ENCODE data around the gene NUDT6.

The NUDT6 gene

GRCh38 chr4:122914292-122914904 lies 8.0 kb downstream of the NUDT6 start:
- peak; percentile 20 for DNase-seq (ENCODE audit: low spot score)

- DNase-seq (ENCODE audit: low spot score): no peak
Measured at GRCh38 chr4:122912810-122913575, 9.4 kb downstream of the NUDT6 start.

GRCh38 chr4:122911588-122911987 lies 10.8 kb downstream of the NUDT6 start:
- DNase-seq (ENCODE audit: low spot score): no peak

- no peak for DNase-seq (ENCODE audit: low spot score)
Measured at GRCh38 chr4:122909683-122910082, 12.7 kb downstream of the NUDT6 start.

GRCh38 chr4:122908223-122908622 lies 14.2 kb downstream of the NUDT6 start:
- DNase-seq (ENCODE audit: low spot score): no peak

GRCh38 chr4:122906859-122907305 lies 15.5 kb downstream of the NUDT6 start:
- DNase-seq (ENCODE audit: low spot score): no peak

GRCh38 chr4:122903766-122904288 lies 18.6 kb downstream of the NUDT6 start:
- no peak for DNase-seq (ENCODE audit: low spot score)

- DNase-seq (ENCODE audit: low spot score): no peak
Measured at GRCh38 chr4:122901247-122902010, 21.0 kb downstream of the NUDT6 start.

- no peak for DNase-seq (ENCODE audit: low spot score)
Measured at GRCh38 chr4:122900314-122900713, 22.1 kb downstream of the NUDT6 start.

- DNase-seq (ENCODE audit: low spot score): no peak
Measured at GRCh38 chr4:122899682-122900081, 22.7 kb downstream of the NUDT6 start.

- no peak for DNase-seq (ENCODE audit: low spot score)
Measured at GRCh38 chr4:122898370-122899150, 23.8 kb downstream of the NUDT6 start.

GRCh38 chr4:122896270-122896669 lies 26.1 kb downstream of the NUDT6 start:
- no peak for DNase-seq (ENCODE audit: low spot score)

- DNase-seq (ENCODE audit: low spot score): no peak
Measured at GRCh38 chr4:122895336-122895995, 26.9 kb downstream of the NUDT6 start.

- no peak for DNase-seq (ENCODE audit: low spot score)
Measured at GRCh38 chr4:122894827-122895226, 27.6 kb downstream of the NUDT6 start.

GRCh38 chr4:122890147-122890795 lies 32.1 kb downstream of the NUDT6 start:
- no peak for DNase-seq (ENCODE audit: low spot score)

GRCh38 chr4:122889726-122890125 lies 32.7 kb downstream of the NUDT6 start:
- DNase-seq (ENCODE audit: low spot score): no peak

GRCh38 chr4:122884499-122884898 lies 37.9 kb downstream of the NUDT6 start:
- no peak for DNase-seq (ENCODE audit: low spot score)

- no peak for DNase-seq (ENCODE audit: low spot score)
Measured at GRCh38 chr4:122882857-122883735, 39.3 kb downstream of the NUDT6 start.

- DNase-seq (ENCODE audit: low spot score): no peak
Measured at GRCh38 chr4:122879001-122879400, 43.4 kb downstream of the NUDT6 start.

GRCh38 chr4:122876456-122876855 lies 45.9 kb downstream of the NUDT6 start:
- no peak for DNase-seq (ENCODE audit: low spot score)
